Caco-2 (cell line): ENCODE measurements around the gene BZW2. TPM values are rescaled to one million over a fixed set of nuclear protein-coding genes. Genes with fewer than 3 reads are reported as not detected.

ENCODE experiments used
- BruUV-seq: library from RNA; stranded (reverse); fragments of 400-500 nt; replicated peaks from 2 replicates; lab custom pipeline; 2021; lab: Mats Ljungman, UMichigan
- CTCF ChIA-PET: fragments of 300-600 bp; sonication (Branson Sonifier 250); formaldehyde crosslinking; loops from one replicate; lab custom pipeline; 2022; ENCODE audit warnings: antibody characterized with exemption; lab: Charles Lee
- POLR2A ChIA-PET: fragments of 300-600 bp; sonication (Branson Sonifier 250); formaldehyde crosslinking; loops from one replicate; lab custom pipeline; 2022; ENCODE audit warnings: antibody characterized with exemption; lab: Charles Lee
- DNase-seq, 2 experiments: peaks; one replicate each; pipeline versions ENCODE4 v3.0.0 to v3.0.0-alpha.2; 2020 to 2022
- H3K27me3 ChIP-seq: replicated peaks from 2 replicates; pipeline ENCODE4 v1.6.0; 2011; ENCODE audit warnings: low read length; ENCODE audit not compliant: control insufficient read depth, insufficient read depth
- H3K36me3 ChIP-seq: 2 replicates; pipeline ENCODE4 v1.5.1; 2011; ENCODE audit warnings: low read length; ENCODE audit not compliant: control insufficient read depth, insufficient read depth
- H3K4me1 ChIP-seq: fragments of 250-450 bp; sonication (Bioruptor Pico); 2 replicates; pipeline ENCODE4 v1.5.1; 2020; ENCODE audit warnings: mild to moderate bottlenecking
- H3K4me3 ChIP-seq: 2 replicates; pipeline ENCODE4 v1.5.1; 2011; ENCODE audit warnings: low read depth, mild to moderate bottlenecking, control low read depth, low read length
- H3K9me3 ChIP-seq: fragments of 250-450 bp; sonication (Bioruptor Pico); 2 replicates; pipeline ENCODE4 v1.5.1; 2020; ENCODE audit warnings: mild to moderate bottlenecking, moderate library complexity
- H3K27ac Mint-ChIP-seq: one replicate; pipeline ENCODE4 v1.8.0; 2022; ENCODE audit warnings: mixed read lengths; ENCODE audit not compliant: unreplicated experiment
- H3K27me3 Mint-ChIP-seq: one replicate; pipeline ENCODE4 v1.8.0; 2022; ENCODE audit warnings: mixed read lengths; ENCODE audit not compliant: insufficient read depth, unreplicated experiment
- H3K36me3 Mint-ChIP-seq: one replicate; pipeline ENCODE4 v1.8.0; 2022; ENCODE audit warnings: mild to moderate bottlenecking, mixed read lengths; ENCODE audit not compliant: insufficient read depth, unreplicated experiment
- H3K4me1 Mint-ChIP-seq: one replicate; pipeline ENCODE4 v1.8.0; 2022; ENCODE audit warnings: low read depth, mixed read lengths; ENCODE audit not compliant: unreplicated experiment
- H3K4me3 Mint-ChIP-seq: one replicate; pipeline ENCODE4 v1.8.0; 2022; ENCODE audit warnings: mild to moderate bottlenecking, moderate library complexity, mixed read lengths; ENCODE audit not compliant: unreplicated experiment
- H3K9me3 Mint-ChIP-seq: one replicate; pipeline ENCODE4 v1.8.0; 2022; ENCODE audit warnings: mixed read lengths; ENCODE audit not compliant: unreplicated experiment
- intact Hi-C: fragments of 100-400 bp; cut with micrococcal nuclease; formaldehyde crosslinking; loops from one replicate; pipeline ENCODE4 v1.10.0; 2022; ENCODE audit not compliant: unreplicated experiment
- total RNA-seq: library from RNA; stranded (reverse); gene quantifications from 2 replicates; pipeline ENCODE4 v1.2.3, GENCODE V29; 2022
- TF ChIP-seq, protein P1 (sequence below), 2 experiments: fragments of 200-600 bp in 1 of 2; IDR thresholded peaks; 1 replicate in 1 of 2; 2 replicates in 1 of 2; pipeline versions ENCODE4 v1.5.1 to v1.8.0; 2011 to 2022; ENCODE audit warnings: antibody characterized with exemption in 1 of 2, control low read depth in 1 of 2, inconsistent platforms in 1 of 2, low read depth in 1 of 2, low read length in 1 of 2, mild to moderate bottlenecking in 1 of 2, moderate library complexity in 1 of 2; ENCODE audit not compliant: insufficient read depth in 1 of 2, severe bottlenecking in 1 of 2, unreplicated experiment in 1 of 2

The BZW2 gene
- total RNA-seq, 1 experiment from 2014 or later: 148 TPM

DNA sequence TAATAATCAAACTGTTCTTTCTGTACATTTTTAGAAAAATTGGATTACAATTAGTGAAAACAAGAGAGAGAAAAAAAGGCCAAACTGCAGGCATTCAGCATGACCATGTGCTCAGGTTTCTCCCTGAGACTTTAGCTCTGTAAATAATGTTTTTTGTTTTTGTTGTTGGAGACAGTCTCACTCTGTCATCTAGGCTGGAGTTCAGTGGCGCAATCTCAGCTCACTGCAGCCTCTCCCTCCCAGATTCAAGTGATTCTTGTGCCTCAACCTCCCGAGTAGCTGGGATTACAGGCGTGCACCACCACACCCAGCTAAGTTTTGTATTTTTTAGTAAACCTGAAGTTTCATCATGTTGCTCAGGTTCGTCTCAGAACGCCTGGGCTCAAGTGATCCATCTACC is 23.0 kb downstream of the BZW2 start:
- no TSS peak for BruUV-seq

DNA sequence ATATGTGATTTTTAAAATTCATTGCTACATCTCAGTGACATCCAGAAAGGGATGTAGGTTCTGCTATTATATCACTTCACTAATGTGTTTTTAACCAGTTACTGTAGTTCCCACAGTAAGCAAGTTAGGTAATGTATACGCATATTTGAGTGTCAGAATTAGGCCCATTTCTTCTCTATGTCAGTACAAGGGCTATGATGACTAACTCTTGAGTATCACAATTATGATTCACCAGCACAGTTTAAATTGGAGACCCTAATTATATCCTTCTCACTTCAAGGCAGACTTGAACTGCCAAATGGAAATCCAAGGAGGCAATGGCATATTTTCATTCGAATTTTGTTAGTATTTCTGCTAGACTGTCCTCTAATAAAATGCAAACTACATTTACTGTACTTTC is 23.6 kb downstream of the BZW2 start:
- peaks cover 42% of the 10 kb centered on the region for H3K4me1 ChIP-seq
- no peak overlapping the region for H3K4me3 Mint-ChIP-seq
- intact Hi-C loops: no loop called here
- peaks cover 48% of the 10 kb centered on the region for H3K4me1 Mint-ChIP-seq
- no peaks in the 10 kb centered on the region for H3K9me3 ChIP-seq
- H3K4me3 ChIP-seq: no peak overlapping the region
- no peaks in the 10 kb centered on the region for H3K27me3 Mint-ChIP-seq
- peaks cover 2% of the 10 kb centered on the region; the same call in 1 of the 2 replicates for H3K36me3 ChIP-seq
- H3K27me3 ChIP-seq: no peaks in the 10 kb centered on the region
- no TSS peak for BruUV-seq
- TF ChIP-seq, protein P1, sequence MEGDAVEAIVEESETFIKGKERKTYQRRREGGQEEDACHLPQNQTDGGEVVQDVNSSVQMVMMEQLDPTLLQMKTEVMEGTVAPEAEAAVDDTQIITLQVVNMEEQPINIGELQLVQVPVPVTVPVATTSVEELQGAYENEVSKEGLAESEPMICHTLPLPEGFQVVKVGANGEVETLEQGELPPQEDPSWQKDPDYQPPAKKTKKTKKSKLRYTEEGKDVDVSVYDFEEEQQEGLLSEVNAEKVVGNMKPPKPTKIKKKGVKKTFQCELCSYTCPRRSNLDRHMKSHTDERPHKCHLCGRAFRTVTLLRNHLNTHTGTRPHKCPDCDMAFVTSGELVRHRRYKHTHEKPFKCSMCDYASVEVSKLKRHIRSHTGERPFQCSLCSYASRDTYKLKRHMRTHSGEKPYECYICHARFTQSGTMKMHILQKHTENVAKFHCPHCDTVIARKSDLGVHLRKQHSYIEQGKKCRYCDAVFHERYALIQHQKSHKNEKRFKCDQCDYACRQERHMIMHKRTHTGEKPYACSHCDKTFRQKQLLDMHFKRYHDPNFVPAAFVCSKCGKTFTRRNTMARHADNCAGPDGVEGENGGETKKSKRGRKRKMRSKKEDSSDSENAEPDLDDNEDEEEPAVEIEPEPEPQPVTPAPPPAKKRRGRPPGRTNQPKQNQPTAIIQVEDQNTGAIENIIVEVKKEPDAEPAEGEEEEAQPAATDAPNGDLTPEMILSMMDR (IDR thresholded peaks at IDR 0.05; ENCODE audit: insufficient read depth in 1 of 2, low read depth in 1 of 2, low read length in 1 of 2, severe bottlenecking in 1 of 2, unreplicated experiment in 1 of 2): no peak
- peaks cover 80% of the 10 kb centered on the region for H3K36me3 Mint-ChIP-seq
- ChIA-PET POLR2A (no interaction called here), CTCF (no interaction called here)
- H3K9me3 Mint-ChIP-seq: no peaks in the 10 kb centered on the region
- no peak for DNase-seq
- H3K27ac Mint-ChIP-seq: peak overlapping the region; percentile 44

More for the DNA sequence above, 23.0 kb downstream of the BZW2 start:
- peaks cover 54% of the 10 kb centered on the region for H3K4me1 Mint-ChIP-seq
- H3K4me3 Mint-ChIP-seq: no peak overlapping the region
- H3K36me3 Mint-ChIP-seq: peaks cover 86% of the 10 kb centered on the region
- no peaks in the 10 kb centered on the region for H3K9me3 ChIP-seq
- no peak overlapping the region for H3K4me3 ChIP-seq
- intact Hi-C loops: loop anchor here (1.0 kb wide), 3 partner anchors 10 to 24 kb away; partner anchors contain the start of gene ANKMY2
- H3K27me3 ChIP-seq: no peaks in the 10 kb centered on the region
- peaks cover 2% of the 10 kb centered on the region; the same call in 1 of the 2 replicates for H3K36me3 ChIP-seq
- H3K27ac Mint-ChIP-seq: peak overlapping the region; percentile 90
- no peaks in the 10 kb centered on the region for H3K9me3 Mint-ChIP-seq
- peaks cover 42% of the 10 kb centered on the region for H3K4me1 ChIP-seq
- POLR2A ChIA-PET: no interaction called here
- no peaks in the 10 kb centered on the region for H3K27me3 Mint-ChIP-seq
- DNase-seq: no peak
- TF ChIP-seq, protein P1 (IDR thresholded peaks at IDR 0.05; ENCODE audit: insufficient read depth in 1 of 2, low read depth in 1 of 2, low read length in 1 of 2, severe bottlenecking in 1 of 2, unreplicated experiment in 1 of 2): no peak
- CTCF ChIA-PET: no interaction called here

DNA sequence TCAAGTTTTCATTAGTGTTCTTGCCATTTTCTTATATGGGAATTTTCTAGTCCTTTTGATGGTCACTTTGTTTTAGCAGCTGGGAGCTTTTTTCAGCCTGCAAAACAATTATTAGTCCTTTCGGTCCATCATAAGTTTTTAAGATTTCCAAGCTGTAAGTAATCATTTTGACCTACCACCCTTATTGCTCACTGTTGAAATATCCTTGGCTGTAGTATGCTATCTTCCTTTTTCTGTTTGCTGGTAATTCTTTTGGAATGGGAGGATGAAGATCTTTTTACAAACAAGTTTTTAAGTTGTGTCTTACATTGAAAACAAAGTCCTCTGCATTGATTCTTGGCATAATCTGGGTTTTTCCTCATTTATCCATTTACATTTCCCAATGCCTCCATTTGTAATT is 24.0 kb downstream of the BZW2 start:
- peaks cover 48% of the 10 kb centered on the region for H3K4me1 Mint-ChIP-seq
- no TSS peak for BruUV-seq
- H3K27ac Mint-ChIP-seq: peak overlapping the region; percentile 44
- H3K36me3 Mint-ChIP-seq: peaks cover 79% of the 10 kb centered on the region
- ChIA-PET CTCF (no interaction called here), POLR2A (no interaction called here)
- no peaks in the 10 kb centered on the region for H3K9me3 ChIP-seq
- no peak overlapping the region for H3K4me3 ChIP-seq
- intact Hi-C loops: no loop called here
- H3K27me3 ChIP-seq: no peaks in the 10 kb centered on the region
- peaks cover 42% of the 10 kb centered on the region for H3K4me1 ChIP-seq
- H3K36me3 ChIP-seq: peaks cover 2% of the 10 kb centered on the region; the same call in 1 of the 2 replicates
- DNase-seq: no peak
- no peaks in the 10 kb centered on the region for H3K9me3 Mint-ChIP-seq
- TF ChIP-seq, protein P1 (IDR thresholded peaks at IDR 0.05; ENCODE audit: insufficient read depth in 1 of 2, low read depth in 1 of 2, low read length in 1 of 2, severe bottlenecking in 1 of 2, unreplicated experiment in 1 of 2): no peak
- no peak overlapping the region for H3K4me3 Mint-ChIP-seq
- no peaks in the 10 kb centered on the region for H3K27me3 Mint-ChIP-seq
